A673 (cell line): Measurements from ENCODE around the gene CADM3.

Experiments
- EZH2 ChIP-seq: fragments of 200-600 bp; sonication (generic); IDR thresholded peaks from 2 replicates; pipeline ENCODE4 v1.6.1; 2017; ENCODE audit warnings: borderline replicate concordance, low read depth, mild to moderate bottlenecking, mixed read lengths, antibody characterized with exemption, low read length; ENCODE audit not compliant: poor library complexity, severe bottlenecking
- TF ChIP-seq, protein P1 (sequence below): fragments of 300-800, 200-600 bp; sonication (generic); conservative IDR thresholded peaks from 2 replicates; pipeline ENCODE4 v1.5.1; 2017; ENCODE audit warnings: low read depth, mild to moderate bottlenecking, antibody characterized with exemption, low read length, moderate library complexity, mixed read lengths

DNA sequence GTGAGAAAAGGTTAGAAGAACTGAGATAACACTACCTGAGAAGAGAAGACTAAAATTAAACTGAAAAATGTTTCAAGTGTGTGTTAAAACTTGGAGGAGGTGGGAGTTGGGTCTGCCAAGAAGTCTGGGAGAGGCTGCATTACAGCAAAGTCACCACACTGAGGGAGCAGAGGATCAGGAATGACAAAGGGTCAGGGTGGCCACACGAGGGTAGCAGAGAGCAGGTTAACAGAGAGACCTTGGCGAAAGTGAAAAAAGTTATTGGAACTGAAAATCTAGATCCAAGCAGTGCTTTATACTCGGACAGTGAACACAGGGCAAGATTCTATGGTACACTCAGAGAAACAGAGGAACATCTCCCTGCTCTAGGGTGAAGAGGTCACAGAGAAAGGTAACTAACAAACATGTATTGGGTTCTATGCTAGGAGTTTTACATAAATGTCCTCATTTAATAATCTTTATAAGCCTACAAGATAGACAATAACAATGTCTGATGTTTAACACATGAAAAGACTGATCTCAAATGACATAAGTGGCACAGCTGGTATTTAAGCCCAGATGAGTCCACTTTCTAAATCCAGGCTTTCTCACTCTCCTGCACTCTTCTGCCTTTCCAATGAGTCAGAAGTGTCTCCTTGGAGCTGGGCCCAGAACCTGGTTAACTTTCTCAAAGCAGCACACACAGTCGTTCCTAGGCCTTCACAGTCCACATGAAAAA is 10.3 kb upstream of the CADM3 start:
- TF ChIP-seq EZH2, result no peak
- TF ChIP-seq, protein P1, sequence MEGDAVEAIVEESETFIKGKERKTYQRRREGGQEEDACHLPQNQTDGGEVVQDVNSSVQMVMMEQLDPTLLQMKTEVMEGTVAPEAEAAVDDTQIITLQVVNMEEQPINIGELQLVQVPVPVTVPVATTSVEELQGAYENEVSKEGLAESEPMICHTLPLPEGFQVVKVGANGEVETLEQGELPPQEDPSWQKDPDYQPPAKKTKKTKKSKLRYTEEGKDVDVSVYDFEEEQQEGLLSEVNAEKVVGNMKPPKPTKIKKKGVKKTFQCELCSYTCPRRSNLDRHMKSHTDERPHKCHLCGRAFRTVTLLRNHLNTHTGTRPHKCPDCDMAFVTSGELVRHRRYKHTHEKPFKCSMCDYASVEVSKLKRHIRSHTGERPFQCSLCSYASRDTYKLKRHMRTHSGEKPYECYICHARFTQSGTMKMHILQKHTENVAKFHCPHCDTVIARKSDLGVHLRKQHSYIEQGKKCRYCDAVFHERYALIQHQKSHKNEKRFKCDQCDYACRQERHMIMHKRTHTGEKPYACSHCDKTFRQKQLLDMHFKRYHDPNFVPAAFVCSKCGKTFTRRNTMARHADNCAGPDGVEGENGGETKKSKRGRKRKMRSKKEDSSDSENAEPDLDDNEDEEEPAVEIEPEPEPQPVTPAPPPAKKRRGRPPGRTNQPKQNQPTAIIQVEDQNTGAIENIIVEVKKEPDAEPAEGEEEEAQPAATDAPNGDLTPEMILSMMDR, result peak; percentile 95
